GM12878 (cell line): ENCODE data around the gene OTOA. TPM values are rescaled to one million over a fixed set of nuclear protein-coding genes. Genes with fewer than 3 reads are reported as not detected.

Experiments
- ATAC-seq: fragments of 200-7000 bp; cut with Tn5 transposase; 3 replicates; pipeline ENCODE4 v1.9.1; 2020; ENCODE audit warnings: mild to moderate bottlenecking, moderate library complexity
- BruUV-seq: library from RNA; stranded (reverse); fragments of 400-500 nt; replicated peaks from 2 replicates; lab custom pipeline; 2021; lab: Mats Ljungman, UMichigan
- CTCF ChIA-PET: fragments of 300-600 bp; sonication (Branson Sonifier 250); formaldehyde crosslinking; extraction: SDS; loops from one replicate; lab custom pipeline; 2021; ENCODE audit warnings: inconsistent platforms; lab: Yijun Ruan, JAX
- POLR2A ChIA-PET: fragments of 350-600 bp; formaldehyde crosslinking; extraction: SDS; loops from one replicate; lab custom pipeline; 2021; ENCODE audit warnings: inconsistent platforms; lab: Charles Lee
- RAD21 ChIA-PET: fragments of 300-600 bp; sonication (Branson Sonifier 250); formaldehyde crosslinking; loops from one replicate; lab custom pipeline; 2023; ENCODE audit warnings: antibody characterized with exemption; ENCODE audit not compliant: unreplicated experiment; lab: Charles Lee
- SMC1A ChIA-PET: fragments of 300-600 bp; sonication (Branson Sonifier 250); formaldehyde crosslinking; loops from one replicate; lab custom pipeline; 2023; ENCODE audit not compliant: unreplicated experiment, uncharacterized antibody; lab: Charles Lee
- DNase-seq: peaks from one replicate; pipeline ENCODE4 v3.0.0-alpha.2; 2011; ENCODE audit warnings: low read depth, low spot score
- FAIRE-seq: peaks from 3 replicates; lab custom pipeline; 2011; peaks lifted over from hg19 to GRCh38; lab: Jason Lieb, UNC
- H2AFZ ChIP-seq: 2 replicates; pipeline ENCODE4 v1.6.0; 2011; ENCODE audit warnings: low read depth, low read length, control low read depth; ENCODE audit not compliant: control insufficient read depth
- H3K27ac ChIP-seq: 2 replicates; pipeline ENCODE4 v1.5.1; 2011; ENCODE audit warnings: control low read depth; ENCODE audit not compliant: control insufficient read depth, insufficient read depth
- H3K27me3 ChIP-seq, 2 experiments: replicated peaks in 1 of 2; 2 replicates each; pipeline versions ENCODE4 v1.6.0 to v1.6.1; 2011; ENCODE audit warnings: low read length in 1 of 2; ENCODE audit not compliant: control insufficient read depth in 2 of 2, insufficient read depth in 2 of 2
- H3K36me3 ChIP-seq, 2 experiments: 2 replicates each; pipeline ENCODE4 v1.5.1; 2011; ENCODE audit warnings: low read length in 1 of 2; ENCODE audit not compliant: control insufficient read depth in 2 of 2, insufficient read depth in 2 of 2
- H3K4me1 ChIP-seq: 2 replicates; pipeline ENCODE4 v1.6.1; 2011; ENCODE audit warnings: mild to moderate bottlenecking, low read length, moderate library complexity, mixed read lengths; ENCODE audit not compliant: control insufficient read depth, insufficient read depth
- H3K4me2 ChIP-seq: 2 replicates; pipeline ENCODE4 v1.6.0; 2011; ENCODE audit warnings: control low read depth; ENCODE audit not compliant: control insufficient read depth, insufficient read depth
- H3K4me3 ChIP-seq: fragments of 200-600 bp; sonication (generic); 2 replicates; pipeline ENCODE4 v1.5.1; 2016
- H3K79me2 ChIP-seq: 2 replicates; pipeline ENCODE4 v1.6.0; 2011; ENCODE audit warnings: low read length; ENCODE audit not compliant: control insufficient read depth, insufficient read depth
- H3K9ac ChIP-seq: 2 replicates; pipeline ENCODE4 v1.8.0; 2011; ENCODE audit warnings: low read length, control low read depth, mixed read lengths; ENCODE audit not compliant: control insufficient read depth, insufficient read depth
- H3K9me3 ChIP-seq: replicated peaks from 3 replicates; pipeline ENCODE4 v1.5.1; 2011; ENCODE audit warnings: mild to moderate bottlenecking, low read length; ENCODE audit not compliant: control insufficient read depth, insufficient read depth
- H4K20me1 ChIP-seq: 2 replicates; pipeline ENCODE4 v1.6.0; 2011; ENCODE audit not compliant: control insufficient read depth, insufficient read depth
- PML ChIP-seq: IDR thresholded peaks from 2 replicates; pipeline ENCODE4 v1.6.1; 2012; ENCODE audit warnings: low read length, inconsistent platforms
- SMARCA5 ChIP-seq: fragments of 450-650 bp; IDR thresholded peaks from 2 replicates; pipeline ENCODE4 v1.6.1; 2017; ENCODE audit warnings: mild to moderate bottlenecking
- WGBS: methylation state at CpG from one replicate; pipeline ENCODE4 v1.1.6; 2016; ENCODE audit warnings: low lambda C conversion rate; ENCODE audit not compliant: insufficient replicate concordance, insufficient coverage; ENCODE audit errors: missing lambda C conversion rate; 5-methylcytosine and 5-hydroxymethylcytosine counted together
- in situ Hi-C: fragments of 300-500 bp; cut with MboI; formaldehyde crosslinking; loops from 9 replicates; pipeline ENCODE4 v1.14.3; 2018; ENCODE audit warnings: mixed read lengths
- intact Hi-C: fragments of 100-400 bp; cut with micrococcal nuclease; formaldehyde crosslinking; loops from one replicate; pipeline ENCODE4 v1.14.2; 2022; ENCODE audit not compliant: unreplicated experiment
- polyA plus RNA-seq, 11 experiments: library from polyadenylated mRNA; depleted of rRNA in 4 of 11; unstranded in 6 of 11; stranded (reverse) in 5 of 11; fragments of >200 nt; fragmentation: Nextera tagmentation in 4 of 11; fragmentation: Illumina TruSeq in 1 of 11; extraction: Ambion mirVana in 4 of 11; extraction: Trizol in 1 of 11; gene quantifications; 1 replicate in 1 of 11; 2 replicates in 10 of 11; pipeline versions ENCODE4 v1.2.1 to v1.2.3, GENCODE V29; 2011 to 2016; ENCODE audit warnings: inconsistent platforms in 2 of 11, missing spikeins in 2 of 11, low read depth in 1 of 11
- total RNA-seq, 4 experiments: library from RNA; depleted of rRNA in 3 of 4; stranded (reverse); fragments of >200 nt in 3 of 4; fragmentation: Illumina TruSeq in 1 of 4; extraction: Trizol in 1 of 4; gene quantifications; 2 replicates each; pipeline versions ENCODE4 v1.2.1 to v1.2.3, GENCODE V29; 2013 to 2021
- TF ChIP-seq, protein P1 (sequence below): fragments of 150-350 bp; IDR thresholded peaks from 2 replicates; pipeline ENCODE4 v1.6.1; 2016; ENCODE audit warnings: low read depth, low read length
- TF ChIP-seq, protein P2 (sequence below): fragments of 450-650 bp; IDR thresholded peaks from 2 replicates; pipeline ENCODE4 v1.6.1; 2016; ENCODE audit warnings: mild to moderate bottlenecking, moderate library complexity, borderline replicate concordance

Gene OTOA
- total and polyA plus RNA-seq, 10 of the 15 experiments (the other 5 are each of a cell fraction or from before 2014, with no cell fraction given), result 0.33 to 1.5 (median 0.61) TPM

DNA sequence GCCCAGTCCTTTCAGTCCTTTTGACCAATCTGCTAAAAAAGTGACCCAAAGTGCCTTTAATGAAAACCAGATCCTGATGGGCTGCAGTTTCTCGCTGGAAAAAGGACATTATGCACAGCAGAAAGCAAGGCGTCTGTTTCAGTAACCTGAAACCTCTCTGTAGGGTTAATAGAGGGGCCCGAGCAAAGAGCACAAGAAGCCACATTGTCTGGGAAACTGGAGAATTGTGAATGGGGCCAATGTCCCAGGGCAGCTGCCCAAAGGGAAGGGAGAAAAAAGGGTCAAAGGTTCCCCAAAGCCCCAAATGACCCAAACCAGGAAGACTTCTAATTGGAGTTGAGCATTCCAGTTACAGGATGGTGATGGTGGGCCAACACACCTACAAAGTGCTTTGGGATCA lies 3.0 kb downstream of the OTOA start (continued):
- TF ChIP-seq, protein P1, sequence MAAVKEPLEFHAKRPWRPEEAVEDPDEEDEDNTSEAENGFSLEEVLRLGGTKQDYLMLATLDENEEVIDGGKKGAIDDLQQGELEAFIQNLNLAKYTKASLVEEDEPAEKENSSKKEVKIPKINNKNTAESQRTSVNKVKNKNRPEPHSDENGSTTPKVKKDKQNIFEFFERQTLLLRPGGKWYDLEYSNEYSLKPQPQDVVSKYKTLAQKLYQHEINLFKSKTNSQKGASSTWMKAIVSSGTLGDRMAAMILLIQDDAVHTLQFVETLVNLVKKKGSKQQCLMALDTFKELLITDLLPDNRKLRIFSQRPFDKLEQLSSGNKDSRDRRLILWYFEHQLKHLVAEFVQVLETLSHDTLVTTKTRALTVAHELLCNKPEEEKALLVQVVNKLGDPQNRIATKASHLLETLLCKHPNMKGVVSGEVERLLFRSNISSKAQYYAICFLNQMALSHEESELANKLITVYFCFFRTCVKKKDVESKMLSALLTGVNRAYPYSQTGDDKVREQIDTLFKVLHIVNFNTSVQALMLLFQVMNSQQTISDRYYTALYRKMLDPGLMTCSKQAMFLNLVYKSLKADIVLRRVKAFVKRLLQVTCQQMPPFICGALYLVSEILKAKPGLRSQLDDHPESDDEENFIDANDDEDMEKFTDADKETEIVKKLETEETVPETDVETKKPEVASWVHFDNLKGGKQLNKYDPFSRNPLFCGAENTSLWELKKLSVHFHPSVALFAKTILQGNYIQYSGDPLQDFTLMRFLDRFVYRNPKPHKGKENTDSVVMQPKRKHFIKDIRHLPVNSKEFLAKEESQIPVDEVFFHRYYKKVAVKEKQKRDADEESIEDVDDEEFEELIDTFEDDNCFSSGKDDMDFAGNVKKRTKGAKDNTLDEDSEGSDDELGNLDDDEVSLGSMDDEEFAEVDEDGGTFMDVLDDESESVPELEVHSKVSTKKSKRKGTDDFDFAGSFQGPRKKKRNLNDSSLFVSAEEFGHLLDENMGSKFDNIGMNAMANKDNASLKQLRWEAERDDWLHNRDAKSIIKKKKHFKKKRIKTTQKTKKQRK, result no peak
- TF ChIP-seq, all 136 proteins: peak for 0

DNA sequence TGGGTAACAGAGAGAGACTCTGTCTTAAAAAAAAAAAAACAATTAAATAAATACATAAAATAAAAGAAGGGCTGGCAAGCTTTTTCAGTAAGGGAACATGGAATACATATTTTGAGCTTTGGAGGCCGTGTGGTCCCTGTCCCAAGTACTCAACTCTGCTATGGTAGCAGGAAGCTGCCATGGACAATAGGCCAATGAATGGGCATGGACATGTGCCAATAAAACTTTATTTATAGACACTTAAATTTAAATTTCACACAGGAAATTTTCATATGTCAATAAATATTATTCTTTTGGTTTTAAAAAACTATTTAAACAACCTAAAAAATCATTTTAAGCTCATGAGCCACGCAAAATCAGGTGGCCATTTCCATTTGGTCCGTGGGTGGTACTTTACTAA lies 3.8 kb downstream of the OTOA start:
- ATAC-seq, result no peak
- ChIA-PET RAD21 (interaction anchor here (2.1 kb wide), 1 partner anchor 10 kb away, joined by 6 read pairs; no protein-coding TSS in a partner anchor), CTCF (interaction anchor here (1.1 to 3.9 kb wide), 3 partner anchors 10 to 58 kb away, joined by 3 to 20 read pairs (median 4); no protein-coding TSS in a partner anchor), POLR2A (no interaction called here), SMC1A (interaction anchor here (0.7 to 1.3 kb wide), 3 partner anchors 10 to 421 kb away, joined by 3 to 4 read pairs (median 4); no protein-coding TSS in a partner anchor)
- Histone ChIP-seq H3K79me2 (no peaks in the 10 kb centered on the region), H3K9ac (no peak overlapping the region), H3K4me1 (no peaks in the 10 kb centered on the region), H3K9me3 (no peaks in the 10 kb centered on the region), H3K36me3 (no peaks in the 10 kb centered on the region), H3K27ac (no peak overlapping the region), H3K4me3 (no peak overlapping the region), H3K27me3 (peaks cover 0 to 3% of the 10 kb centered on the region in 2 experiments; a peak in 2 of 4 replicates), H2AFZ (no peak overlapping the region), H3K4me2 (no peak overlapping the region), H4K20me1 (no peaks in the 10 kb centered on the region)
- no TSS peak for BruUV-seq
- in situ Hi-C loops (no loop called here), intact Hi-C loops (no loop called here)
- no peak for DNase-seq
- no peak for FAIRE-seq
- 48% methylated on average over 3 of the region's 3 CpGs for WGBS
- TF ChIP-seq SMARCA5 (no peak), PML (no peak)
- TF ChIP-seq, protein P2, sequence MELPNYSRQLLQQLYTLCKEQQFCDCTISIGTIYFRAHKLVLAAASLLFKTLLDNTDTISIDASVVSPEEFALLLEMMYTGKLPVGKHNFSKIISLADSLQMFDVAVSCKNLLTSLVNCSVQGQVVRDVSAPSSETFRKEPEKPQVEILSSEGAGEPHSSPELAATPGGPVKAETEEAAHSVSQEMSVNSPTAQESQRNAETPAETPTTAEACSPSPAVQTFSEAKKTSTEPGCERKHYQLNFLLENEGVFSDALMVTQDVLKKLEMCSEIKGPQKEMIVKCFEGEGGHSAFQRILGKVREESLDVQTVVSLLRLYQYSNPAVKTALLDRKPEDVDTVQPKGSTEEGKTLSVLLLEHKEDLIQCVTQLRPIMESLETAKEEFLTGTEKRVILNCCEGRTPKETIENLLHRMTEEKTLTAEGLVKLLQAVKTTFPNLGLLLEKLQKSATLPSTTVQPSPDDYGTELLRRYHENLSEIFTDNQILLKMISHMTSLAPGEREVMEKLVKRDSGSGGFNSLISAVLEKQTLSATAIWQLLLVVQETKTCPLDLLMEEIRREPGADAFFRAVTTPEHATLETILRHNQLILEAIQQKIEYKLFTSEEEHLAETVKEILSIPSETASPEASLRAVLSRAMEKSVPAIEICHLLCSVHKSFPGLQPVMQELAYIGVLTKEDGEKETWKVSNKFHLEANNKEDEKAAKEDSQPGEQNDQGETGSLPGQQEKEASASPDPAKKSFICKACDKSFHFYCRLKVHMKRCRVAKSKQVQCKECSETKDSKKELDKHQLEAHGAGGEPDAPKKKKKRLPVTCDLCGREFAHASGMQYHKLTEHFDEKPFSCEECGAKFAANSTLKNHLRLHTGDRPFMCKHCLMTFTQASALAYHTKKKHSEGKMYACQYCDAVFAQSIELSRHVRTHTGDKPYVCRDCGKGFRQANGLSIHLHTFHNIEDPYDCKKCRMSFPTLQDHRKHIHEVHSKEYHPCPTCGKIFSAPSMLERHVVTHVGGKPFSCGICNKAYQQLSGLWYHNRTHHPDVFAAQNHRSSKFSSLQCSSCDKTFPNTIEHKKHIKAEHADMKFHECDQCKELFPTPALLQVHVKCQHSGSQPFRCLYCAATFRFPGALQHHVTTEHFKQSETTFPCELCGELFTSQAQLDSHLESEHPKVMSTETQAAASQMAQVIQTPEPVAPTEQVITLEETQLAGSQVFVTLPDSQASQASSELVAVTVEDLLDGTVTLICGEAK, result peak; percentile 48
